Subcutaneous abdominal adipose tissue (tissue), 5 donors: ENCODE measurements around the gene IL10RA.

Experiments
- H3K27ac ChIP-seq: one replicate; pipeline ENCODE4 v1.7.0; 2013; ENCODE audit warnings: low read depth, mild to moderate bottlenecking, inconsistent platforms, low read length, moderate library complexity
- H3K27me3 ChIP-seq, 5 donors: one replicate each; pipeline ENCODE4 v1.7.0; 2013; ENCODE audit warnings: low read length in 5 of 5, inconsistent platforms in 1 of 5; ENCODE audit not compliant: control insufficient read depth in 5 of 5, insufficient read depth in 4 of 5
- H3K36me3 ChIP-seq, 5 donors: one replicate each; pipeline ENCODE4 v1.7.0; 2013; ENCODE audit warnings: low read length in 5 of 5; ENCODE audit not compliant: control insufficient read depth in 5 of 5, insufficient read depth in 5 of 5
- H3K4me1 ChIP-seq, 5 donors: one replicate each; pipeline ENCODE4 v1.7.0; 2013; ENCODE audit warnings: low read length in 5 of 5, mild to moderate bottlenecking in 3 of 5, moderate library complexity in 1 of 5; ENCODE audit not compliant: control insufficient read depth in 5 of 5, insufficient read depth in 5 of 5
- H3K4me3 ChIP-seq, 5 donors: one replicate each; pipeline ENCODE4 v1.7.0; 2013; ENCODE audit warnings: low read length in 5 of 5, low read depth in 1 of 5
- H3K9ac ChIP-seq, 5 donors: one replicate each; pipeline ENCODE4 v1.7.0; 2013; ENCODE audit warnings: low read length in 5 of 5, mild to moderate bottlenecking in 4 of 5, moderate library complexity in 3 of 5
- H3K9me3 ChIP-seq, 5 donors: one replicate each; pipeline ENCODE4 v1.7.0; 2013; ENCODE audit warnings: low read length in 5 of 5; ENCODE audit not compliant: control insufficient read depth in 5 of 5
- donor health status: healthy.
- donor health status: healthy.
- donor health status: healthy.
- donor health status: healthy.
- donor health status: healthy.

The IL10RA gene

DNA sequence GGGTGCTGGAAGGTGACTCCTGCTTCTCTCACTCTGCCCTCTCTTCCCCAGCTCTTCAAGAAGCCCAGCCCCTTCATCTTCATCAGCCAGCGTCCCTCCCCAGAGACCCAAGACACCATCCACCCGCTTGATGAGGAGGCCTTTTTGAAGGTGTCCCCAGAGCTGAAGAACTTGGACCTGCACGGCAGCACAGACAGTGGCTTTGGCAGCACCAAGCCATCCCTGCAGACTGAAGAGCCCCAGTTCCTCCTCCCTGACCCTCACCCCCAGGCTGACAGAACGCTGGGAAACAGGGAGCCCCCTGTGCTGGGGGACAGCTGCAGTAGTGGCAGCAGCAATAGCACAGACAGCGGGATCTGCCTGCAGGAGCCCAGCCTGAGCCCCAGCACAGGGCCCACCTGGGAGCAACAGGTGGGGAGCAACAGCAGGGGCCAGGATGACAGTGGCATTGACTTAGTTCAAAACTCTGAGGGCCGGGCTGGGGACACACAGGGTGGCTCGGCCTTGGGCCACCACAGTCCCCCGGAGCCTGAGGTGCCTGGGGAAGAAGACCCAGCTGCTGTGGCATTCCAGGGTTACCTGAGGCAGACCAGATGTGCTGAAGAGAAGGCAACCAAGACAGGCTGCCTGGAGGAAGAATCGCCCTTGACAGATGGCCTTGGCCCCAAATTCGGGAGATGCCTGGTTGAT lies 12.6 kb downstream of the IL10RA start:
- no peak overlapping the region for H3K27ac ChIP-seq
- H3K4me3 ChIP-seq: no peak overlapping the region
- H3K36me3 ChIP-seq: peaks cover 0 to 58% (median 10%) of the 10 kb centered on the region in 5 donors
- H3K9ac ChIP-seq: no peak overlapping the region
- peaks cover 0 to 55% (median 8%) of the 10 kb centered on the region in 5 donors for H3K4me1 ChIP-seq
- H3K9me3 ChIP-seq: peaks cover 0 to 6% (median 3%) of the 10 kb centered on the region in 5 donors
- no peaks in the 10 kb centered on the region for H3K27me3 ChIP-seq

DNA sequence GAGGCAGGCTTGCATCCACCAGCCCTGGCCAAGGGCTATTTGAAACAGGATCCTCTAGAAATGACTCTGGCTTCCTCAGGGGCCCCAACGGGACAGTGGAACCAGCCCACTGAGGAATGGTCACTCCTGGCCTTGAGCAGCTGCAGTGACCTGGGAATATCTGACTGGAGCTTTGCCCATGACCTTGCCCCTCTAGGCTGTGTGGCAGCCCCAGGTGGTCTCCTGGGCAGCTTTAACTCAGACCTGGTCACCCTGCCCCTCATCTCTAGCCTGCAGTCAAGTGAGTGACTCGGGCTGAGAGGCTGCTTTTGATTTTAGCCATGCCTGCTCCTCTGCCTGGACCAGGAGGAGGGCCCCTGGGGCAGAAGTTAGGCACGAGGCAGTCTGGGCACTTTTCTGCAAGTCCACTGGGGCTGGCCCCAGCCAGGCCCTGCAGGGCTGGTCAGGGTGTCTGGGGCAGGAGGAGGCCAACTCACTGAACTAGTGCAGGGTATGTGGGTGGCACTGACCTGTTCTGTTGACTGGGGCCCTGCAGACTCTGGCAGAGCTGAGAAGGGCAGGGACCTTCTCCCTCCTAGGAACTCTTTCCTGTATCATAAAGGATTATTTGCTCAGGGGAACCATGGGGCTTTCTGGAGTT lies 13.3 kb downstream of the IL10RA start:
- peaks cover 0 to 12% (median 5%) of the 10 kb centered on the region in 5 donors for H3K9me3 ChIP-seq
- H3K4me1 ChIP-seq: peaks cover 0 to 49% (median 7%) of the 10 kb centered on the region in 5 donors
- no peak overlapping the region for H3K9ac ChIP-seq
- H3K27ac ChIP-seq: no peak overlapping the region
- H3K27me3 ChIP-seq: no peaks in the 10 kb centered on the region
- no peak overlapping the region for H3K4me3 ChIP-seq
- H3K36me3 ChIP-seq: peaks cover 0 to 51% (median 10%) of the 10 kb centered on the region in 5 donors

GRCh38 chr11:118000067-118000849 lies 14.1 kb downstream of the IL10RA start:
- peaks cover 0 to 46% (median 6%) of the 10 kb centered on the region in 5 donors for H3K36me3 ChIP-seq
- H3K9ac ChIP-seq: no peak overlapping the region
- H3K4me1 ChIP-seq: peaks cover 0 to 49% (median 5%) of the 10 kb centered on the region in 5 donors
- no peaks in the 10 kb centered on the region for H3K27me3 ChIP-seq
- H3K9me3 ChIP-seq: peaks cover 0 to 12% (median 5%) of the 10 kb centered on the region in 5 donors
- H3K27ac ChIP-seq: no peak overlapping the region
- no peak overlapping the region for H3K4me3 ChIP-seq

- H3K27ac ChIP-seq: no peak overlapping the region
- H3K36me3 ChIP-seq: peaks cover 0 to 40% (median 2%) of the 10 kb centered on the region in 5 donors
Measured at GRCh38 chr11:118000850-118001228, 14.6 kb downstream of the IL10RA start.

GRCh38 chr11:118001494-118001971 lies 15.3 kb downstream of the IL10RA start:
- H3K4me3 ChIP-seq: no peak overlapping the region
- H3K9ac ChIP-seq: no peak overlapping the region
- H3K27ac ChIP-seq: no peak overlapping the region
- H3K36me3 ChIP-seq: peaks cover 0 to 33% (median 2%) of the 10 kb centered on the region in 5 donors
- H3K9me3 ChIP-seq: peaks cover 0 to 12% (median 5%) of the 10 kb centered on the region in 5 donors
- peaks cover 0 to 52% (median 9%) of the 10 kb centered on the region in 5 donors for H3K4me1 ChIP-seq
- H3K27me3 ChIP-seq: peaks cover 0 to 3% (median 0%) of the 10 kb centered on the region in 5 donors

More at GRCh38 chr11:118000850-118001228, 14.6 kb downstream of the IL10RA start:
- H3K9ac ChIP-seq: no peak overlapping the region
- H3K9me3 ChIP-seq: peaks cover 0 to 12% (median 5%) of the 10 kb centered on the region in 5 donors
- no peak overlapping the region for H3K4me3 ChIP-seq
- H3K4me1 ChIP-seq: peaks cover 0 to 50% (median 8%) of the 10 kb centered on the region in 5 donors
- no peaks in the 10 kb centered on the region for H3K27me3 ChIP-seq

DNA sequence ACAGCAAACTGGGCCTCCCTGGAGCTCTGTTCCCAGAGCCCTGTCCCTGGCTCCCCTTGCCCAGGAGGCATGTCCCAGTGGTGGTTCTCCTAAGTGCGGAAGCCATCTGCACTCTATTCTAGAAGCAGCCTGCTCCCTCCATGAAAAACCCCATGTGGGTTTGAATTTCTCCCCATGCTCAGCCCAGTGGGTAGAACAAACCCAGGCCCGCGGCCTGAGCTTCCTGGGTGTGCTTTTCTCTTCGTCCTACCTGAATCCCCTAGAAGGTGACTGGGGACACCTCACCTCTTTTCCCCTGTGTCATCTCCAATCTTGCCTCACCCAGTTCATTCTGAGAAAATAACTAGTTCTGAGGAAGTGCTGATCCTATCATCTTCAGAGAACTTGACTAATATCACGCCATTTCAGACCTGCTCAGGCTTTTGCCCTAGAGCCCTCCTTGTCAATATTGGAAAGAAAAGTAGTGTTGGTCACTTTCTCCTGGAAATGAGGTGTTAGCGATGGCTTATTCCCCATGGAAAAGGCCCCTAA lies 15.9 kb downstream of the IL10RA start:
- H3K4me3 ChIP-seq: no peak overlapping the region
- peaks cover 0 to 12% (median 5%) of the 10 kb centered on the region in 5 donors for H3K9me3 ChIP-seq
- H3K27me3 ChIP-seq: peaks cover 0 to 3% (median 0%) of the 10 kb centered on the region in 5 donors
- H3K4me1 ChIP-seq: peaks cover 0 to 58% (median 9%) of the 10 kb centered on the region in 5 donors
- peaks cover 0 to 29% (median 2%) of the 10 kb centered on the region in 5 donors for H3K36me3 ChIP-seq
- no peak overlapping the region for H3K27ac ChIP-seq
- no peak overlapping the region for H3K9ac ChIP-seq

DNA sequence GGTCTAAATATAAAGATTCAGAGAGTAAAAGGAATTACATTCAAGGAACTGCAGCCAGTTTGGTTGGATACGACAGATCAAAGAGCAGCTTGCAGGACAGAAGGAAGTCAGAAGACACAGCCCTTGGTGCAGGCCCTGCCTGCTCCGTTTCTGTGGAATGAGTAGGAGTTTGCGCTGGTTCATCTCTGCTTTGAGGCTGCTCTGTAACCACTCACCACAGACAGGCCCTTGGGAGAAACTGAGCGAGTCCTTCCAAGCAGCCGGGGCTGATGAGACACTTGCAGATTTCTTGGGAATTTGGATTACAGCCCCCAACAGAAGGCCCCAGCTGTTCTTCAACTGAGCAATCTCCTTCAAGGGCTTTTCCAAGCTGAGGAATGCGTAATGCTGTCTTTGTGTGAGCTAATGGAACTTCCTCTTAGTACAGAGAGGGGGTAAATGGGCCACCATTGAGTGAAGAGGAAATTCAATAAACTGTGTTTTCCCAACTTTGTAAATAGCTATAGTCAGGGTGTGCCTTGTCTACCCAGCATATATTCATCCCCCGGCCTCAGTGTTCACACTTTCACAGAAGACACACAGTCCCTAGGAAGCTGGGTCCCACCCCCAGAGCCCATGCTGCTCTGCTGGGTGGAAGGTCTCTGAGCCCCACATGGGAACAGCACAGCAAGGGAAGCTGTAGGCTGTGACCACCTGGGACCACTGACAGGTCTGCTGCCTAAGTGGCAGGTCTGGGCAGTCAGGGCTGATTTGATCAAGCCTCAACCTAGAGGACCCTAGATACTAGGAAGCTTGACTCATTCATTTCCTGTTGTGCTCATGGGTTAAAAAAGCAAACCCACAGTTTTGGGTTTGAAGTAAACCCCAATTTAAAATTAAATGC lies 16.6 kb downstream of the IL10RA start:
- no peak overlapping the region for H3K9ac ChIP-seq
- H3K36me3 ChIP-seq: peaks cover 0 to 22% (median 2%) of the 10 kb centered on the region in 5 donors
- H3K9me3 ChIP-seq: peaks cover 0 to 11% (median 5%) of the 10 kb centered on the region in 5 donors
- peaks cover 0 to 3% (median 0%) of the 10 kb centered on the region in 5 donors for H3K27me3 ChIP-seq
- peaks cover 0 to 63% (median 9%) of the 10 kb centered on the region in 5 donors for H3K4me1 ChIP-seq
- no peak overlapping the region for H3K27ac ChIP-seq
- no peak overlapping the region for H3K4me3 ChIP-seq

DNA sequence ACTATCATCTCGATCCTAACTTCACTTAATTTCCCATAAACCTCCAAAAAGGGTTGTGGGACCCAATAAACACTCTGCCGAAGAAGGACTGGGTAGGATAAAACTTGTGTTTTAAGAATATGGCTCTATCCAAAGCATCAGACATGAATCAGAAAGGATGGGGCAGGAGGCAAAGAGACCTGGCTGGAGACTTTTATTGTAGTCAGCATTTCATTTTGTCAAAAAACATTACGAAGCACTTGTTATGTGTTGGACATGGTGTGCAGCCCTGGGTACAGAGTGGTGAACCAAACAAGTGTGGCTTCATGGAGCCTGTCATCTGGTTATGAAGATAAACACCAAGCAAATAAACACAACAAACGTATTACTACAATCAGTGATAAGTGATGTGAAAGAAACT lies 17.3 kb downstream of the IL10RA start:
- H3K4me3 ChIP-seq: no peak overlapping the region
- H3K27ac ChIP-seq: no peak overlapping the region
- no peak overlapping the region for H3K9ac ChIP-seq
- H3K4me1 ChIP-seq: peaks cover 0 to 66% (median 9%) of the 10 kb centered on the region in 5 donors
- H3K9me3 ChIP-seq: peaks cover 0 to 11% (median 5%) of the 10 kb centered on the region in 5 donors
- peaks cover 0 to 3% (median 0%) of the 10 kb centered on the region in 5 donors for H3K27me3 ChIP-seq
- peaks cover 0 to 17% (median under 1%) of the 10 kb centered on the region in 5 donors for H3K36me3 ChIP-seq
